ENCODE measurements around the gene TAF1A.

The TAF1A gene

DNA sequence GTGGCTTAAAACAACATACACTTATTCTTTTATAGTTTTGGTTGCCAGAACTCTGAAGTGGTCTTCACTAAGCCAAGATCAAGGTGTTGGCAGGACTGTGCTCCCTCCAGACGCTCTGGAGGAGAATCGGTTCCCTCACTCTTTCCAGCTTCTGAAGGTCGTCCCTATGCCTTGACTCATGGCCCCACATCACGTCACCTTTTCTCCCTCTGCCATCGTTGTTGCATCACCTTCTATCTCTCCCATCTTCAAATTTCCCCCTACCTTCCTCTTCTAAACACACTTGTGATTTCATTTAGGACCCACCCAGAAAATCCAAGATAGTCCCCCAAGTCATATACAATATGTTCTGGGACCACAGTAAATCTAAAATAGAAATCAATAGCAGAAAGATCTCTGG lies 54.3 kb downstream of the TAF1A start:
- H3K27ac ChIP-seq: no peak overlapping the region
- no peak for TF ChIP-seq CTCF (conservative IDR thresholded peaks at IDR 0.05)

GRCh38 chr1:222530852-222531251 lies 58.9 kb downstream of the TAF1A start:
- TF ChIP-seq CTCF (conservative IDR thresholded peaks at IDR 0.05): no peak
- no peak overlapping the region for H3K27ac ChIP-seq

GRCh38 chr1:222529916-222530315 lies 59.8 kb downstream of the TAF1A start:
- no peak overlapping the region for H3K27ac ChIP-seq
- no peak for TF ChIP-seq CTCF (conservative IDR thresholded peaks at IDR 0.05)

DNA sequence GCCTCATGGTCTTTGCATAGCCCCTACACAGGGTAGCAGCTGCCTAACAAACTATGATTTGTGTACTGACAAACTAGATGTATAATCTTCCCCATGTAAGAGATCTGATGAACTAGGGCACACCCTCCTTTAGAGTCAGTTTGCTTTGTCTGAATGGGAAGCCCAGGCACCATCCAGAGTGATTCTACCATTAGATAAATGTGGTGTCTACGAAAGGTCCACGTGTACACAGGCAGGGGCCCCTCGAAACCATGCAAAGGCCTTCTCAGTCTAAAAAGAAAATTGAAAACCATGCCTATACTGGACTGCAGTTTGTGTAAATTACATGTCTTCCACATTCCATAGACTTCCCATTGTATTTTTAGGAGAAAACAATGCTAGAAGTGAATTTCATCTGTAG lies 60.6 kb downstream of the TAF1A start:
- no peak for TF ChIP-seq CTCF (conservative IDR thresholded peaks at IDR 0.05)
- H3K27ac ChIP-seq: no peak overlapping the region

DNA sequence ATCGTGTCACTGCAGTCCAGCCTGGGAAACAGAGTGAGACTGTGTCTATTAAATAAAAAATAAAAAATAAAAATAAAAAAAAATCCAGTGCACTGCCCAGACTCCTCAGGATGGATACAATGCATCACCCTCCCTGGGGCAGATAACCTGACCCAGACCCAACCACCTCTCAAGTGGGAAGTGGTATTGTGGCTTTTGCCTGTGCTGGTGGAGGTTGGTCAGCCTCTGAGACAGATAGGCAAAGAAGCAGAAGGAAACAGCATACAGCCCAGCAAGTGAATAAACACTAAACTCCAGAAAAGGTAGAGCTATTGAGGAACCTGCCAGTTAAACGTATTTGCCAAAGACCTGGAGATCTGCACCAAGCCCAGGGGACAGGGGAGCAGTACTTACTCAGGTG lies 63.8 kb downstream of the TAF1A start:
- H3K27ac ChIP-seq: no peak overlapping the region
- no peak for TF ChIP-seq CTCF (conservative IDR thresholded peaks at IDR 0.05)

DNA sequence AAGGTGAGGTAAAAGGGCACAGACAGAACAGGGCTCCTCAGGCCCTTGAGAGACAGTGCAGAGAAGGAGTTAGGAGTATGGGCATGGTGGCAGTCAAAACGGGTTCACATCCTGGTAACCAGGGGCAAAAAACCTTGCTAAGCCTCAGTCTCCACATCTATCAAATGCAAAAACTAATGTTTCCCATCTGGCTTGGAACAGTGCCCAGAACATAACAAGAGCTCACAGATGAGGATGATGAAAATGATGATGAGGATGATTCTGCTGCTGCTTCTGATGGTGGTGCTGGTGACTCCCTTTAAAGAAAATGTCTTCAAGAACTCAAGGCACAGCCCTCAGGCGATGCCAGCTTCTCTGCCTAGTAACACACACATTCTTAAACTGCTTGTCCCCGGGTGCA lies 65.9 kb downstream of the TAF1A start:
- TF ChIP-seq CTCF (conservative IDR thresholded peaks at IDR 0.05): no peak
- no peak overlapping the region for H3K27ac ChIP-seq

- no peak overlapping the region for H3K27ac ChIP-seq
- TF ChIP-seq CTCF (conservative IDR thresholded peaks at IDR 0.05): no peak
Measured at GRCh38 chr1:222522105-222522915, 67.4 kb downstream of the TAF1A start.

Data from VCaP (cell line).